HepG2 (cell line): ENCODE measurements around the gene MECR. TPM values are rescaled to one million over a fixed set of nuclear protein-coding genes. Genes with fewer than 3 reads are reported as not detected.

ENCODE experiments used
- ARNT ChIP-seq: fragments of 450-650 bp; IDR thresholded peaks from 2 replicates; pipeline ENCODE4 v1.6.1; 2017
- BHLHE40 ChIP-seq: IDR thresholded peaks from 2 replicates; pipeline ENCODE4 v1.6.1; 2011; ENCODE audit warnings: low read length, improper control_type of control experiment
- BRD4 ChIP-seq: sonication (generic); formaldehyde crosslinking; IDR thresholded peaks from 2 replicates; pipeline ENCODE4 v1.4.0; 2020; ENCODE audit warnings: missing genetic modification reagents
- CEBPG ChIP-seq: IDR thresholded peaks from 2 replicates; pipeline ENCODE4 v1.6.1; 2016
- FOXJ3 ChIP-seq: sonication (generic); formaldehyde crosslinking; IDR thresholded peaks from 2 replicates; pipeline ENCODE4 v1.4.0; 2020; ENCODE audit warnings: missing genetic modification reagents, mild to moderate bottlenecking, borderline replicate concordance
- GZF1 ChIP-seq: sonication (generic); formaldehyde crosslinking; IDR thresholded peaks from 2 replicates; pipeline ENCODE4 v1.5.1; 2020; ENCODE audit warnings: mild to moderate bottlenecking, missing genetic modification reagents
- HOXA3 ChIP-seq: sonication (generic); formaldehyde crosslinking; IDR thresholded peaks from 2 replicates; pipeline ENCODE4 v1.5.0; 2020; ENCODE audit warnings: missing genetic modification reagents
- HOXA5 ChIP-seq: sonication (generic); formaldehyde crosslinking; IDR thresholded peaks from 2 replicates; pipeline ENCODE4 v1.4.0; 2020; ENCODE audit warnings: missing genetic modification reagents
- KAT7 ChIP-seq: IDR thresholded peaks from 2 replicates; pipeline ENCODE4 v1.6.1; 2018; ENCODE audit warnings: borderline replicate concordance, missing compliant biosample characterization
- KDM2A ChIP-seq: sonication (generic); formaldehyde crosslinking; IDR thresholded peaks from 2 replicates; pipeline ENCODE4 v1.4.0; 2020; ENCODE audit warnings: low read depth, missing genetic modification reagents, borderline replicate concordance
- NONO ChIP-seq, 2 experiments: fragments of 450-650 bp in 1 of 2; sonication (generic) in 1 of 2; formaldehyde crosslinking in 1 of 2; IDR thresholded peaks in 1 of 2; conservative IDR thresholded peaks in 1 of 2; 2 replicates each; pipeline versions ENCODE4 v1.6.1 to v1.8.0; 2017 to 2022; ENCODE audit warnings: mild to moderate bottlenecking in 1 of 2, missing genetic modification reagents in 1 of 2, moderate library complexity in 1 of 2
- POGK ChIP-seq: sonication (generic); formaldehyde crosslinking; conservative IDR thresholded peaks from 2 replicates; pipeline ENCODE4 v1.8.0; 2022; ENCODE audit warnings: mild to moderate bottlenecking, moderate library complexity, missing genetic modification reagents
- RFX5 ChIP-seq: IDR thresholded peaks from 2 replicates; pipeline ENCODE4 v1.6.1; 2011; ENCODE audit warnings: low read depth, low read length, improper control_type of control experiment
- SNAI1 ChIP-seq: sonication (generic); formaldehyde crosslinking; IDR thresholded peaks from 2 replicates; pipeline ENCODE4 v1.5.0; 2020; ENCODE audit warnings: mild to moderate bottlenecking, missing genetic modification reagents, borderline replicate concordance
- SP140L ChIP-seq: sonication (generic); formaldehyde crosslinking; IDR thresholded peaks from 2 replicates; pipeline ENCODE4 v1.4.0; 2020; ENCODE audit warnings: missing genetic modification reagents, borderline replicate concordance
- SRSF1 ChIP-seq: fragments of 200-400 bp; formaldehyde crosslinking; optimal IDR thresholded peaks from 2 replicates; pipeline ENCODE3; 2017; ENCODE audit warnings: mild to moderate bottlenecking, low read depth, low read length, moderate library complexity
- U2AF1 ChIP-seq: fragments of 200-400 bp; formaldehyde crosslinking; optimal IDR thresholded peaks from 2 replicates; pipeline ENCODE3; 2017; ENCODE audit warnings: mild to moderate bottlenecking, low read depth, low read length
- U2AF2 ChIP-seq: fragments of 200-400 bp; formaldehyde crosslinking; IDR thresholded peaks from 2 replicates; pipeline ENCODE4 v1.6.1; 2017; ENCODE audit warnings: low read depth, mild to moderate bottlenecking, low read length
- ZNF441 ChIP-seq: sonication (generic); formaldehyde crosslinking; IDR thresholded peaks from 2 replicates; pipeline ENCODE4 v1.7.0; 2021; ENCODE audit warnings: missing genetic modification reagents, borderline replicate concordance
- ZNF564 ChIP-seq: sonication (generic); formaldehyde crosslinking; IDR thresholded peaks from 2 replicates; pipeline ENCODE4 v1.8.1; 2023; ENCODE audit warnings: mild to moderate bottlenecking, missing genetic modification reagents
- ZNF605 ChIP-seq: sonication (generic); formaldehyde crosslinking; IDR thresholded peaks from 2 replicates; pipeline ENCODE4 v1.8.0; 2022; ENCODE audit warnings: mild to moderate bottlenecking, missing genetic modification reagents
- polyA plus RNA-seq, 8 experiments: library from polyadenylated mRNA; depleted of rRNA in 3 of 8; stranded (reverse) in 7 of 8; unstranded in 1 of 8; fragments of >200 nt; fragmentation: Illumina TruSeq in 4 of 8; extraction: Trizol in 4 of 8; gene quantifications; 2 replicates each; pipeline versions ENCODE4 v1.2.1 to v1.2.3, GENCODE V29; 2011 to 2016; ENCODE audit warnings: low read depth in 4 of 8, missing spikeins in 1 of 8, mixed read lengths in 1 of 8; ENCODE audit not compliant: insufficient read depth in 1 of 8
- total RNA-seq, 5 experiments: library from RNA; depleted of rRNA; stranded (reverse); fragments of >200 nt; fragmentation: Illumina TruSeq; extraction: Trizol; gene quantifications; 2 replicates each; pipeline ENCODE4 v1.2.3, GENCODE V29; 2016; ENCODE audit warnings: low read depth in 1 of 5
- TF ChIP-seq, protein P1 (sequence below): sonication (generic); formaldehyde crosslinking; IDR thresholded peaks from 2 replicates; pipeline ENCODE4 v1.4.0; 2020; ENCODE audit warnings: missing genetic modification reagents, low read depth, mild to moderate bottlenecking, borderline replicate concordance
- TF ChIP-seq, protein P2 (sequence below): sonication (generic); formaldehyde crosslinking; IDR thresholded peaks from 2 replicates; pipeline ENCODE4 v1.4.0; 2020; ENCODE audit warnings: mild to moderate bottlenecking, missing genetic modification reagents, borderline replicate concordance

MECR gene
- total and polyA plus RNA-seq, 2 of the 13 experiments (the other 11 are each of a cell fraction or from before 2014, with no cell fraction given) = 18.8 to 24.9 TPM

GRCh38 chr1:29181413-29182225, 49.1 kb downstream of the MECR start, which contains the start of gene SRSF4 (continued):
- TF ChIP-seq, protein P1, sequence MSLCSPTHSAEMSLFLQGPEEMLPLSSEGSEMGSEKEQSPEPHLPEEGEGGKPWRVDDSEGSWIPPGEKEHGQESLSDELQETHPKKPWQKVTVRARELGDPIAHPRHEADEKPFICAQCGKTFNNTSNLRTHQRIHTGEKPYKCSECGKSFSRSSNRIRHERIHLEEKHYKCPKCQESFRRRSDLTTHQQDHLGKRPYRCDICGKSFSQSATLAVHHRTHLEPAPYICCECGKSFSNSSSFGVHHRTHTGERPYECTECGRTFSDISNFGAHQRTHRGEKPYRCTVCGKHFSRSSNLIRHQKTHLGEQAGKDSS = no peak
- TF ChIP-seq POGK (CRISPR knock-in tag) (peak; percentile 89), BHLHE40 (0 out of 2 replicates have a peak, but pooled peaks have one; percentile 43), FOXJ3 (no peak), HOXA3 (CRISPR knock-in tag) (peak; percentile 83), CEBPG (peak; percentile 15; the same call in 1 of the 2 replicates), KDM2A (CRISPR knock-in tag) (peak; percentile 67), KAT7 (peak; percentile 84; the same call in 1 of the 2 replicates), GZF1 (CRISPR knock-in tag) (no peak), BRD4 (CRISPR knock-in tag) (peak; percentile 85; the same call in 1 of the 2 replicates), SP140L (CRISPR knock-in tag) (no peak; the same call in 1 of the 2 replicates), ZNF441 (CRISPR knock-in tag) (peak; percentile 21; the same call in 1 of the 2 replicates), U2AF2 (no peak), ZNF564 (CRISPR knock-in tag) (peak; percentile 88; the same call in 1 of the 2 replicates), HOXA5 (CRISPR knock-in tag) (no peak; the same call in 1 of the 2 replicates), NONO (IDR thresholded peaks at IDR 0.05) (no peak), NONO (CRISPR knock-in tag; conservative IDR thresholded peaks at IDR 0.05) (peak; percentile 95), ARNT (no peak), ZNF605 (CRISPR knock-in tag) (peak; percentile 36; the same call in 1 of the 2 replicates), SRSF1 (peak; percentile 53), SNAI1 (CRISPR knock-in tag) (no peak), U2AF1 (no peak), RFX5 (peak; percentile 8; the same call in 1 of the 2 replicates)
- TF ChIP-seq, protein P2, sequence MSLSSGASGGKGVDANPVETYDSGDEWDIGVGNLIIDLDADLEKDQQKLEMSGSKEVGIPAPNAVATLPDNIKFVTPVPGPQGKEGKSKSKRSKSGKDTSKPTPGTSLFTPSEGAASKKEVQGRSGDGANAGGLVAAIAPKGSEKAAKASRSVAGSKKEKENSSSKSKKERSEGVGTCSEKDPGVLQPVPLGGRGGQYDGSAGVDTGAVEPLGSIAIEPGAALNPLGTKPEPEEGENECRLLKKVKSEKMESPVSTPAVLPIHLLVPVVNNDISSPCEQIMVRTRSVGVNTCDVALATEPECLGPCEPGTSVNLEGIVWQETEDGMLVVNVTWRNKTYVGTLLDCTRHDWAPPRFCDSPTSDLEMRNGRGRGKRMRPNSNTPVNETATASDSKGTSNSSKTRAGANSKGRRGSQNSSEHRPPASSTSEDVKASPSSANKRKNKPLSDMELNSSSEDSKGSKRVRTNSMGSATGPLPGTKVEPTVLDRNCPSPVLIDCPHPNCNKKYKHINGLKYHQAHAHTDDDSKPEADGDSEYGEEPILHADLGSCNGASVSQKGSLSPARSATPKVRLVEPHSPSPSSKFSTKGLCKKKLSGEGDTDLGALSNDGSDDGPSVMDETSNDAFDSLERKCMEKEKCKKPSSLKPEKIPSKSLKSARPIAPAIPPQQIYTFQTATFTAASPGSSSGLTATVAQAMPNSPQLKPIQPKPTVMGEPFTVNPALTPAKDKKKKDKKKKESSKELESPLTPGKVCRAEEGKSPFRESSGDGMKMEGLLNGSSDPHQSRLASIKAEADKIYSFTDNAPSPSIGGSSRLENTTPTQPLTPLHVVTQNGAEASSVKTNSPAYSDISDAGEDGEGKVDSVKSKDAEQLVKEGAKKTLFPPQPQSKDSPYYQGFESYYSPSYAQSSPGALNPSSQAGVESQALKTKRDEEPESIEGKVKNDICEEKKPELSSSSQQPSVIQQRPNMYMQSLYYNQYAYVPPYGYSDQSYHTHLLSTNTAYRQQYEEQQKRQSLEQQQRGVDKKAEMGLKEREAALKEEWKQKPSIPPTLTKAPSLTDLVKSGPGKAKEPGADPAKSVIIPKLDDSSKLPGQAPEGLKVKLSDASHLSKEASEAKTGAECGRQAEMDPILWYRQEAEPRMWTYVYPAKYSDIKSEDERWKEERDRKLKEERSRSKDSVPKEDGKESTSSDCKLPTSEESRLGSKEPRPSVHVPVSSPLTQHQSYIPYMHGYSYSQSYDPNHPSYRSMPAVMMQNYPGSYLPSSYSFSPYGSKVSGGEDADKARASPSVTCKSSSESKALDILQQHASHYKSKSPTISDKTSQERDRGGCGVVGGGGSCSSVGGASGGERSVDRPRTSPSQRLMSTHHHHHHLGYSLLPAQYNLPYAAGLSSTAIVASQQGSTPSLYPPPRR (CRISPR knock-in tag) = peak; percentile 38
